ENCODE measurements around the gene PPIL6. TPM values are rescaled to one million over a fixed set of nuclear protein-coding genes. Genes with fewer than 3 reads are reported as not detected.

The PPIL6 gene
- total and polyA plus RNA-seq, 2 donors (not counting 1 experiment from before 2014, with no cell fraction given) = 0.85 to 1.8 TPM

DNA sequence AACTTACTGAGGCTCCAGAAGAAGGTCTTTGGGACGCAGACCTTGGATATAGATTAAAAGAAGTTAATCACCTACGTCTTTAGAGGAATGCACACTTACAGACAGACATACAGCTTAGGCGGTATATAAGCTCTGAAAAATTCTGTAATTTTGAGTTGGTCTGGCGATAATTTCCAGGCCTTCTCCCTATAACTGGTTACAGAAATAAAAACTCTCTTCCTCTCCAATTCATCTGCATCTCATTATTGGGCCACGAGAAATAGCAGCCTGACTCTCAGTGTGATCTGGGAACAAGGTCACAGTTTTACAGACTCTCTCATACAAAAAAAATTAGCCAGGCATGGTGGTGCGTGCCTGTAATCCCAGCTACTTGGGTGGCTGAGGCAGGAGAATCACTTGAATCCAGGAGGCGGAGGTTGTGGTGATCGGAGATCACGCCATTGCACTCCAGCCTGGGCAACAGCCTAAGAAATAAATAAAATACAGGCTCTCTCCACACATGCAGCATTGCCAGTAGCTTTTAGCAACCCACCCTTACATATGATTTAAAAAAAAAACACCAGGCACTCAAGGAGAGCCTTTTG, 37.9 kb upstream of the PPIL6 start:
- Mint-ChIP-seq H3K4me3 (peak overlapping the region; percentile 86), H3K27me3 (no peaks in the 10 kb centered on the region), H3K4me1 (peaks cover 74% of the 10 kb centered on the region), H3K27ac (peak overlapping the region; percentile 84), H3K9me3 (ENCODE audit: insufficient read depth) (no peaks in the 10 kb centered on the region)
- no peak for TF ChIP-seq EZH2 (IDR thresholded peaks at IDR 0.05; ENCODE audit: borderline replicate concordance, insufficient read depth, low read depth, low read length, poor library complexity, severe bottlenecking)
- TF ChIP-seq, protein P1, sequence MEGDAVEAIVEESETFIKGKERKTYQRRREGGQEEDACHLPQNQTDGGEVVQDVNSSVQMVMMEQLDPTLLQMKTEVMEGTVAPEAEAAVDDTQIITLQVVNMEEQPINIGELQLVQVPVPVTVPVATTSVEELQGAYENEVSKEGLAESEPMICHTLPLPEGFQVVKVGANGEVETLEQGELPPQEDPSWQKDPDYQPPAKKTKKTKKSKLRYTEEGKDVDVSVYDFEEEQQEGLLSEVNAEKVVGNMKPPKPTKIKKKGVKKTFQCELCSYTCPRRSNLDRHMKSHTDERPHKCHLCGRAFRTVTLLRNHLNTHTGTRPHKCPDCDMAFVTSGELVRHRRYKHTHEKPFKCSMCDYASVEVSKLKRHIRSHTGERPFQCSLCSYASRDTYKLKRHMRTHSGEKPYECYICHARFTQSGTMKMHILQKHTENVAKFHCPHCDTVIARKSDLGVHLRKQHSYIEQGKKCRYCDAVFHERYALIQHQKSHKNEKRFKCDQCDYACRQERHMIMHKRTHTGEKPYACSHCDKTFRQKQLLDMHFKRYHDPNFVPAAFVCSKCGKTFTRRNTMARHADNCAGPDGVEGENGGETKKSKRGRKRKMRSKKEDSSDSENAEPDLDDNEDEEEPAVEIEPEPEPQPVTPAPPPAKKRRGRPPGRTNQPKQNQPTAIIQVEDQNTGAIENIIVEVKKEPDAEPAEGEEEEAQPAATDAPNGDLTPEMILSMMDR (IDR thresholded peaks at IDR 0.05) = no peak
- no peak for DNase-seq
- H3K79me2 ChIP-seq (ENCODE audit: control insufficient read depth, insufficient read depth, low read length) = peaks cover 84% of the 10 kb centered on the region
- H2AFZ ChIP-seq (ENCODE audit: insufficient read depth, low read depth, low read length, poor library complexity, severe bottlenecking) = no peak overlapping the region
- no peaks in the 10 kb centered on the region for H3K27me3 ChIP-seq (replicated peaks in 1 of 4; ENCODE audit: control extremely low read depth in 1 of 4, control insufficient read depth in 3 of 4, insufficient read depth in 4 of 4, low read length in 3 of 4)
- WGBS (ENCODE audit: insufficient coverage) = no CpG with 5 or more reads among the region's 9 CpGs
- peak overlapping the region; percentile 37 to 81 for H3K27ac ChIP-seq (ENCODE audit: low read length in 2 of 2)
- intact Hi-C loops (cut with micrococcal nuclease) = no loop called here
- H3K9ac ChIP-seq (ENCODE audit: low read length) = peak overlapping the region; percentile 68
- ChIA-PET POLR2A (interaction anchor here (0.8 to 1.0 kb wide), 2 partner anchors 18 to 19 kb away, joined by 3 to 5 read pairs; no protein-coding TSS in a partner anchor), CTCF (interaction anchor here (2.4 to 5.5 kb wide), 2 partner anchors 20 to 37 kb away, joined by 12 to 42 read pairs; partner anchors contain the start of genes MICAL1, PPIL6 and SMPD2)
- peaks cover 6 to 58% of the 10 kb centered on the region in 2 experiments for H3K36me3 ChIP-seq (replicated peaks in 1 of 2; ENCODE audit: control extremely low read depth in 1 of 2, control insufficient read depth in 1 of 2, extremely low read depth in 1 of 2, insufficient read depth in 2 of 2, low read length in 1 of 2)
- no peaks in the 10 kb centered on the region for H3K9me3 ChIP-seq (ENCODE audit: control extremely low read depth in 1 of 3, control insufficient read depth in 2 of 3, insufficient read depth in 1 of 3, low read length in 2 of 3)
- H3K4me2 ChIP-seq (replicated peaks; ENCODE audit: low read depth, low read length, poor library complexity, severe bottlenecking) = peak overlapping the region; percentile 91
- ATAC-seq (ENCODE audit: low read depth) = no peak
- H4K20me1 ChIP-seq (ENCODE audit: control insufficient read depth, insufficient read depth, low read length, poor library complexity, severe bottlenecking) = peaks cover 8% of the 10 kb centered on the region
- H3K4me3 ChIP-seq (ENCODE audit: control extremely low read depth in 1 of 5, extremely low read depth in 1 of 5, insufficient read depth in 1 of 5, low read depth in 2 of 5, low read length in 4 of 5) = peak overlapping the region; percentile 4 to 92 (median 47)
- peaks cover 52 to 62% of the 10 kb centered on the region in 2 donors for H3K4me1 ChIP-seq (ENCODE audit: control insufficient read depth in 2 of 2, insufficient read depth in 2 of 2, low read length in 2 of 2)

DNA sequence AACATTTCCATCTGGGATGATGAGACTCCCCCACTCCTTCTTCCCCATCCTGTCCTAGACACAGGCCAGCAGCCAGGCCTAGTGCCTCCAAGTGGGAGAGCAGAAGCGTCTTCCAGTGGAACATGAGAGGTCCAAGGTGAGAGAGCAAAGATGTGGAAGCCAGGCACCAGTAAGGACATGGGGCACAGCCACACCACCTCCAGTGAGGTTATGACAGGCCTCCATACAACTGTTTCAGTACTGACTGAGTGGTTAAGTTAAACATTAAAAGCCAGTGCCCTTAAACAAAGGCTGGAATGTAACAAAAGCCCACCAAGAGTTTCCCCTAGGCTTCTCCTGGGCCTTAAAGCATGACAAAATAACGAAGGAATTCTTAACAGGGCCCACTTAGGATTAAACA, 37.3 kb upstream of the PPIL6 start:
- peaks cover 80% of the 10 kb centered on the region for H3K4me1 Mint-ChIP-seq
- POLR2A ChIA-PET = no interaction called here
- peak overlapping the region; percentile 84 for H3K27ac Mint-ChIP-seq
- WGBS (ENCODE audit: insufficient coverage) = no CpG with 5 or more reads among the region's 2 CpGs
- TF ChIP-seq EZH2 (IDR thresholded peaks at IDR 0.05; ENCODE audit: borderline replicate concordance, insufficient read depth, low read depth, low read length, poor library complexity, severe bottlenecking) = no peak
- TF ChIP-seq, protein P1 (IDR thresholded peaks at IDR 0.05) = no peak
- H3K79me2 ChIP-seq (ENCODE audit: control insufficient read depth, insufficient read depth, low read length) = peaks cover 86% of the 10 kb centered on the region
- peak overlapping the region in 1 of 2 donors; percentile 81 for H3K27ac ChIP-seq (ENCODE audit: low read length in 2 of 2)
- intact Hi-C loops (cut with micrococcal nuclease) = no loop called here
- DNase-seq = no peak
- ATAC-seq (ENCODE audit: low read depth) = no peak
- H3K9me3 Mint-ChIP-seq (ENCODE audit: insufficient read depth) = no peaks in the 10 kb centered on the region
- H2AFZ ChIP-seq (ENCODE audit: insufficient read depth, low read depth, low read length, poor library complexity, severe bottlenecking) = no peak overlapping the region
- peak overlapping the region; percentile 86 for H3K4me3 Mint-ChIP-seq
- H3K4me3 ChIP-seq (ENCODE audit: control extremely low read depth in 1 of 5, extremely low read depth in 1 of 5, insufficient read depth in 1 of 5, low read depth in 2 of 5, low read length in 4 of 5) = peak overlapping the region in 3 of 5 experiments; percentile 12 to 47 (median 34)
- H3K27me3 Mint-ChIP-seq = no peaks in the 10 kb centered on the region
- H3K9ac ChIP-seq (ENCODE audit: low read length) = peak overlapping the region; percentile 68
- no peaks in the 10 kb centered on the region for H3K9me3 ChIP-seq (ENCODE audit: control extremely low read depth in 1 of 3, control insufficient read depth in 2 of 3, insufficient read depth in 1 of 3, low read length in 2 of 3)
- peaks cover 12% of the 10 kb centered on the region for H4K20me1 ChIP-seq (ENCODE audit: control insufficient read depth, insufficient read depth, low read length, poor library complexity, severe bottlenecking)
- peak overlapping the region; percentile 91 for H3K4me2 ChIP-seq (replicated peaks; ENCODE audit: low read depth, low read length, poor library complexity, severe bottlenecking)
- H3K36me3 ChIP-seq (replicated peaks in 1 of 2; ENCODE audit: control extremely low read depth in 1 of 2, control insufficient read depth in 1 of 2, extremely low read depth in 1 of 2, insufficient read depth in 2 of 2, low read length in 1 of 2) = peaks cover 6 to 64% of the 10 kb centered on the region in 2 experiments
- peaks cover 58 to 68% of the 10 kb centered on the region in 2 donors for H3K4me1 ChIP-seq (ENCODE audit: control insufficient read depth in 2 of 2, insufficient read depth in 2 of 2, low read length in 2 of 2)
- CTCF ChIA-PET = interaction anchor here (1.1 to 5.5 kb wide), 3 partner anchors 19 to 36 kb away, joined by 3 to 42 read pairs (median 12); partner anchors contain the start of genes MICAL1, PPIL6 and SMPD2
- no peaks in the 10 kb centered on the region for H3K27me3 ChIP-seq (replicated peaks in 1 of 4; ENCODE audit: control extremely low read depth in 1 of 4, control insufficient read depth in 3 of 4, insufficient read depth in 4 of 4, low read length in 3 of 4)
